COLO668 (cell line): Measurements from ENCODE around the gene OTUD5.

Experiments
- DNase-seq: peaks from one replicate; lab custom pipeline; 2025; ENCODE audit not compliant: unreplicated experiment; lab: John Stamatoyannopoulos, UW

OTUD5 gene

GRCh38 chrX:48937054-48937907 lies 20.1 kb downstream of the OTUD5 start:
- no peak for DNase-seq

- no peak for DNase-seq
Measured at GRCh38 chrX:48936429-48937053, 20.9 kb downstream of the OTUD5 start.

GRCh38 chrX:48935301-48935670 lies 22.1 kb downstream of the OTUD5 start:
- DNase-seq: no peak

GRCh38 chrX:48934581-48935300 lies 22.7 kb downstream of the OTUD5 start:
- no peak for DNase-seq

GRCh38 chrX:48933757-48934156 lies 23.6 kb downstream of the OTUD5 start:
- no peak for DNase-seq

- no peak for DNase-seq
Measured at GRCh38 chrX:48927736-48928382, 29.5 kb downstream of the OTUD5 start.

- DNase-seq: no peak
Measured at GRCh38 chrX:48927123-48927522, 30.3 kb downstream of the OTUD5 start.

- DNase-seq: no peak
Measured at GRCh38 chrX:48924270-48924669, 33.1 kb downstream of the OTUD5 start.

- no peak for DNase-seq
Measured at GRCh38 chrX:48923771-48924170, 33.6 kb downstream of the OTUD5 start.

GRCh38 chrX:48920718-48921104 lies 36.7 kb downstream of the OTUD5 start:
- DNase-seq: no peak

- no peak for DNase-seq
Measured at GRCh38 chrX:48919947-48920717, 37.3 kb downstream of the OTUD5 start.

- peak; percentile 26 for DNase-seq
Measured at GRCh38 chrX:48919360-48919841, 38.0 kb downstream of the OTUD5 start.

GRCh38 chrX:48918643-48919340 lies 38.6 kb downstream of the OTUD5 start, which contains the start of gene PIM2:
Gene PIM2 (minus strand): TSS chrX:48919024. CDS start chrX:48918834, 190 bp downstream.
- DNase-seq: peak; percentile 95

- peak; percentile 25 for DNase-seq
Measured at GRCh38 chrX:48918301-48918642, 39.1 kb downstream of the OTUD5 start.

GRCh38 chrX:48917139-48918001 lies 40.0 kb downstream of the OTUD5 start:
- DNase-seq: peak; percentile 87

GRCh38 chrX:48914593-48915493 lies 42.6 kb downstream of the OTUD5 start:
- no peak for DNase-seq

GRCh38 chrX:48913605-48914366 lies 43.6 kb downstream of the OTUD5 start:
- no peak for DNase-seq
